Left ventricle myocardium inferior (tissue), 1 donor: ENCODE measurements around the gene FEN1. TPM values are rescaled to one million over a fixed set of nuclear protein-coding genes. Genes with fewer than 3 reads are reported as not detected.
A peak's percentile ranks its signal among the peaks of the same experiment; 100 is the strongest.

Experiments used
- DNase-seq: peaks from one replicate; pipeline ENCODE4 v3.0.0-alpha.2; 2020
- H3K27ac ChIP-seq: fragments of 200-600 bp; replicated peaks from 2 replicates; pipeline ENCODE4 v1.8.0; 2021
- H3K27me3 ChIP-seq: fragments of 200-600 bp; 2 replicates; pipeline ENCODE4 v1.8.0; 2021; ENCODE audit warnings: low read depth
- H3K36me3 ChIP-seq: fragments of 200-600 bp; 2 replicates; pipeline ENCODE4 v1.8.0; 2021
- H3K4me1 ChIP-seq: fragments of 200-600 bp; 2 replicates; pipeline ENCODE4 v1.8.0; 2021
- H3K4me3 ChIP-seq: fragments of 200-600 bp; 2 replicates; pipeline ENCODE4 v1.8.0; 2021; ENCODE audit warnings: mild to moderate bottlenecking, moderate library complexity
- H3K9me3 ChIP-seq: fragments of 200-600 bp; replicated peaks from 2 replicates; pipeline ENCODE4 v1.8.0; 2021
- CTCF ChIP-seq: fragments of 200-600 bp; IDR thresholded peaks from 2 replicates; pipeline ENCODE4 v1.8.0; 2021; ENCODE audit warnings: antibody characterized with exemption, mild to moderate bottlenecking, borderline replicate concordance
- intact Hi-C: fragments of 100-400 bp; cut with micrococcal nuclease; formaldehyde crosslinking; loops from one replicate; pipeline ENCODE4 v1.11.0; 2022
- total RNA-seq: library from RNA; stranded (reverse); fragmentation: NEBNext Ultra II Directional; extraction: Animal tissue kit (Norgen Biotek cat#: 25700); gene quantifications from one replicate; pipeline ENCODE4 v1.2.1, GENCODE V29; 2021
- donor health status: DM: no; HTN: yes; CAD: no; lungs with severe emphysema.

The FEN1 gene
- total RNA-seq, 1 donor from 2014 or later, result 5.8 TPM

GRCh38 chr11:61827571-61828378 lies 35.1 kb downstream of the FEN1 start, which contains the start of gene FADS2:
Gene FADS2 (plus strand): TSS chr11:61828300. CDS start chr11:61828391, 91 bp downstream.
- Histone ChIP-seq H3K4me1 (peaks cover 60% of the 10 kb centered on the region), H3K9me3 (no peaks in the 10 kb centered on the region), H3K27me3 (no peaks in the 10 kb centered on the region), H3K36me3 (no peaks in the 10 kb centered on the region), H3K27ac (peak within 1 kb of the TSS; percentile 89), H3K4me3 (peak within 1 kb of the TSS; percentile 73)
- peak; percentile 92 for DNase-seq
- intact Hi-C loops, result no loop called here
- peak; percentile 22 for TF ChIP-seq CTCF

GRCh38 chr11:61828379-61828628 lies 35.6 kb downstream of the FEN1 start:
- TF ChIP-seq CTCF, result no peak
- Histone ChIP-seq H3K36me3 (no peaks in the 10 kb centered on the region), H3K27ac (peak overlapping the region; percentile 89), H3K4me3 (peak overlapping the region; percentile 73), H3K4me1 (peaks cover 65% of the 10 kb centered on the region), H3K9me3 (no peaks in the 10 kb centered on the region), H3K27me3 (no peaks in the 10 kb centered on the region)
- intact Hi-C loops, result no loop called here
- no peak for DNase-seq

- no peaks in the 10 kb centered on the region for H3K27me3 ChIP-seq
- peak overlapping the region; percentile 73 for H3K4me3 ChIP-seq
- TF ChIP-seq CTCF, result peak; percentile 54
- H3K27ac ChIP-seq, result peak overlapping the region; percentile 89
- H3K4me1 ChIP-seq, result peaks cover 69% of the 10 kb centered on the region
- no peaks in the 10 kb centered on the region for H3K36me3 ChIP-seq
- no peaks in the 10 kb centered on the region for H3K9me3 ChIP-seq
- intact Hi-C loops, result no loop called here
- DNase-seq, result peak; percentile 62
Observed at GRCh38 chr11:61828629-61829407, 36.1 kb downstream of the FEN1 start.

GRCh38 chr11:61829806-61830205 lies 37.1 kb downstream of the FEN1 start:
- Histone ChIP-seq H3K27ac (peak overlapping the region; percentile 89), H3K27me3 (no peaks in the 10 kb centered on the region), H3K4me3 (peak overlapping the region; percentile 73), H3K4me1 (peaks cover 79% of the 10 kb centered on the region), H3K36me3 (no peaks in the 10 kb centered on the region), H3K9me3 (no peaks in the 10 kb centered on the region)
- TF ChIP-seq CTCF, result no peak
- DNase-seq, result no peak
- intact Hi-C loops, result no loop called here

GRCh38 chr11:61830237-61831105 lies 37.8 kb downstream of the FEN1 start:
- intact Hi-C loops, result no loop called here
- no peaks in the 10 kb centered on the region for H3K27me3 ChIP-seq
- no peak for TF ChIP-seq CTCF
- no peaks in the 10 kb centered on the region for H3K9me3 ChIP-seq
- no peak for DNase-seq
- no peaks in the 10 kb centered on the region for H3K36me3 ChIP-seq
- peaks cover 86% of the 10 kb centered on the region for H3K4me1 ChIP-seq
- no peak overlapping the region for H3K4me3 ChIP-seq
- peak overlapping the region; percentile 89 for H3K27ac ChIP-seq
